HCT116 (cell line): Measurements from ENCODE around the gene CCR5AS.

Experiments used
- ATAC-seq: fragments of 200-7000 bp; cut with Tn5 transposase; 2 replicates; pipeline ENCODE4 v1.9.1; 2020; ENCODE audit warnings: mild to moderate bottlenecking, moderate library complexity
- BruUV-seq: library from RNA; stranded (reverse); fragments of 400-500 nt; replicated peaks from 2 replicates; lab custom pipeline; 2021; lab: Mats Ljungman, UMichigan
- CTCF ChIA-PET: fragments of 300-600 bp; sonication (Branson Sonifier 250); formaldehyde crosslinking; loops from one replicate; lab custom pipeline; 2021; ENCODE audit warnings: antibody characterized with exemption; lab: Charles Lee
- POLR2A ChIA-PET: fragments of 300-600, 350-600 bp; sonication (Branson Sonifier 250); formaldehyde crosslinking; loops from one replicate; lab custom pipeline; 2021; ENCODE audit warnings: antibody characterized with exemption; lab: Charles Lee
- RAD21 ChIA-PET, 2 experiments: fragments of 300-600 bp; sonication (Branson Sonifier 250); formaldehyde crosslinking; loops; one replicate each; lab custom pipeline; 2023; ENCODE audit warnings: low total read pairs in 2 of 2; ENCODE audit not compliant: uncharacterized antibody in 2 of 2, unreplicated experiment in 2 of 2, low non-redundant PET in 1 of 2; lab: Charles Lee
- DNase-seq: peaks from one replicate; pipeline ENCODE4 v3.0.0-alpha.2; 2010; ENCODE audit warnings: low read depth, low spot score
- H2AFZ ChIP-seq: fragments of 200-600 bp; shearing (Covaris generic), sonication (generic); 2 replicates; pipeline ENCODE4 v1.6.1; 2017; ENCODE audit warnings: low read depth, mixed run types, mixed read lengths, antibody characterized with exemption, low read length; ENCODE audit not compliant: poor library complexity, severe bottlenecking
- H3K27ac ChIP-seq: 2 replicates; pipeline ENCODE4 v1.5.1; 2012; ENCODE audit warnings: low read depth, low read length
- H3K27me3 ChIP-seq: fragments of 200-600 bp; sonication (generic); 2 replicates; pipeline ENCODE4 v1.6.1; 2016; ENCODE audit warnings: mixed run types, low read length, mixed read lengths; ENCODE audit not compliant: insufficient read depth
- H3K36me3 ChIP-seq, 2 experiments: fragments of 200-500 bp in 1 of 2; fragments of 200-600 bp in 1 of 2; sonication (Bioruptor generic) in 1 of 2; sonication (generic) in 1 of 2; 2 replicates each; pipeline versions ENCODE4 v1.5.1 to v1.6.1; 2014 to 2016; ENCODE audit warnings: low read length in 2 of 2, inconsistent platforms in 1 of 2, mixed read lengths in 1 of 2, mixed run types in 1 of 2; ENCODE audit not compliant: insufficient read depth in 2 of 2, control insufficient read depth in 1 of 2
- H3K4me1 ChIP-seq, 2 experiments: fragments of 200-600 bp in 1 of 2; sonication (generic) in 1 of 2; 2 replicates each; pipeline versions ENCODE4 v1.5.1 to v1.6.1; 2012 to 2017; ENCODE audit warnings: low read length in 2 of 2, inconsistent platforms in 1 of 2, mild to moderate bottlenecking in 1 of 2, mixed read lengths in 1 of 2, mixed run types in 1 of 2, moderate library complexity in 1 of 2; ENCODE audit not compliant: insufficient read depth in 2 of 2, control insufficient read depth in 1 of 2
- H3K4me2 ChIP-seq: fragments of 200-600 bp; sonication (generic); 2 replicates; pipeline ENCODE4 v1.6.1; 2017; ENCODE audit warnings: mixed run types, low read length, mixed read lengths
- H3K4me3 ChIP-seq, 2 experiments: fragments of 200-600 bp in 1 of 2; sonication (generic) in 1 of 2; replicated peaks in 1 of 2; 2 replicates each; pipeline ENCODE4 v1.5.1; 2011 to 2016; ENCODE audit warnings: low read length in 2 of 2, control low read depth in 1 of 2, low read depth in 1 of 2, mild to moderate bottlenecking in 1 of 2, mixed read lengths in 1 of 2, mixed run types in 1 of 2
- H3K79me2 ChIP-seq: fragments of 200-600 bp; sonication (generic); 2 replicates; pipeline ENCODE4 v1.6.1; 2017; ENCODE audit warnings: mild to moderate bottlenecking, mixed run types, low read length, moderate library complexity, mixed read lengths; ENCODE audit not compliant: insufficient read depth
- H3K9ac ChIP-seq: fragments of 200-600 bp; sonication (generic); 2 replicates; pipeline ENCODE4 v1.6.1; 2016; ENCODE audit warnings: low read length, mixed read lengths
- H3K9me2 ChIP-seq: fragments of 200-600 bp; sonication (generic), shearing (Covaris generic); 2 replicates; pipeline ENCODE4 v1.6.1; 2017; ENCODE audit warnings: mixed run types, mild to moderate bottlenecking, moderate library complexity; ENCODE audit not compliant: insufficient read depth
- H3K9me3 ChIP-seq, 2 experiments: fragments of 200-500 bp in 1 of 2; fragments of 200-600 bp in 1 of 2; sonication (Bioruptor generic) in 1 of 2; sonication (generic) in 1 of 2; 2 replicates each; pipeline ENCODE4 v1.6.1; 2014 to 2017; ENCODE audit warnings: low read length in 2 of 2, mixed read lengths in 2 of 2, inconsistent platforms in 1 of 2, low read depth in 1 of 2, mild to moderate bottlenecking in 1 of 2, mixed run types in 1 of 2, moderate library complexity in 1 of 2; ENCODE audit not compliant: control insufficient read depth in 1 of 2, insufficient read depth in 1 of 2
- H4K20me1 ChIP-seq: fragments of 200-600 bp; sonication (generic), shearing (Covaris generic); 2 replicates; pipeline ENCODE4 v1.6.1; 2017; ENCODE audit warnings: mixed run types, mild to moderate bottlenecking, moderate library complexity; ENCODE audit not compliant: insufficient read depth
- CEBPB ChIP-seq: IDR thresholded peaks from 2 replicates; pipeline ENCODE4 v1.6.1; 2012; ENCODE audit warnings: low read depth
- CTCF ChIP-seq, 3 experiments: fragments of 200-600 bp in 1 of 3; sonication (generic) in 1 of 3; IDR thresholded peaks in 2 of 3; conservative IDR thresholded peaks in 1 of 3; 2 replicates each; pipeline ENCODE4 v1.5.1; 2012 to 2017; ENCODE audit warnings: low read depth in 2 of 3, low read length in 2 of 3, antibody characterized with exemption in 1 of 3, borderline replicate concordance in 1 of 3, control low read depth in 1 of 3, mild to moderate bottlenecking in 1 of 3, mixed read lengths in 1 of 3, mixed run types in 1 of 3, moderate library complexity in 1 of 3; ENCODE audit not compliant: insufficient read depth in 1 of 3
- ELF1 ChIP-seq: IDR thresholded peaks from 2 replicates; pipeline ENCODE4 v1.6.1; 2012; ENCODE audit warnings: low read depth, borderline replicate concordance
- FOSL1 ChIP-seq: IDR thresholded peaks from 2 replicates; pipeline ENCODE4 v1.6.1; 2012; ENCODE audit warnings: low read depth
- JUND ChIP-seq: IDR thresholded peaks from 2 replicates; pipeline ENCODE4 v1.6.1; 2012
- MAX ChIP-seq: IDR thresholded peaks from 2 replicates; pipeline ENCODE4 v1.6.1; 2012
- POLR2A ChIP-seq: IDR thresholded peaks from 2 replicates; pipeline ENCODE4 v1.7.0; 2011; ENCODE audit warnings: borderline replicate concordance; ENCODE audit not compliant: insufficient read depth, insufficient read length; ENCODE audit errors: extremely low read depth
- RAD21 ChIP-seq: IDR thresholded peaks from 2 replicates; pipeline ENCODE4 v1.6.1; 2012; ENCODE audit warnings: low read depth, mild to moderate bottlenecking
- SRF ChIP-seq: IDR thresholded peaks from 2 replicates; pipeline ENCODE4 v1.6.1; 2012; ENCODE audit warnings: low read depth
- ZFX ChIP-seq: fragments of 450-650 bp; IDR thresholded peaks from 2 replicates; pipeline ENCODE4 v1.6.1; 2017
- intact Hi-C: fragments of 100-400 bp; cut with micrococcal nuclease; formaldehyde crosslinking; loops from 2 replicates; pipeline ENCODE4 v1.10.0; 2022
- TF ChIP-seq, protein P1 (sequence below): IDR thresholded peaks from 2 replicates; pipeline ENCODE4 v1.6.1; 2011; ENCODE audit warnings: mild to moderate bottlenecking, low read length, moderate library complexity; ENCODE audit not compliant: insufficient replicate concordance; ENCODE audit errors: extremely low read depth
- TF ChIP-seq, protein P2 (sequence below): IDR thresholded peaks from 2 replicates; pipeline ENCODE4 v1.6.1; 2012; ENCODE audit warnings: low read depth

Gene CCR5AS

DNA sequence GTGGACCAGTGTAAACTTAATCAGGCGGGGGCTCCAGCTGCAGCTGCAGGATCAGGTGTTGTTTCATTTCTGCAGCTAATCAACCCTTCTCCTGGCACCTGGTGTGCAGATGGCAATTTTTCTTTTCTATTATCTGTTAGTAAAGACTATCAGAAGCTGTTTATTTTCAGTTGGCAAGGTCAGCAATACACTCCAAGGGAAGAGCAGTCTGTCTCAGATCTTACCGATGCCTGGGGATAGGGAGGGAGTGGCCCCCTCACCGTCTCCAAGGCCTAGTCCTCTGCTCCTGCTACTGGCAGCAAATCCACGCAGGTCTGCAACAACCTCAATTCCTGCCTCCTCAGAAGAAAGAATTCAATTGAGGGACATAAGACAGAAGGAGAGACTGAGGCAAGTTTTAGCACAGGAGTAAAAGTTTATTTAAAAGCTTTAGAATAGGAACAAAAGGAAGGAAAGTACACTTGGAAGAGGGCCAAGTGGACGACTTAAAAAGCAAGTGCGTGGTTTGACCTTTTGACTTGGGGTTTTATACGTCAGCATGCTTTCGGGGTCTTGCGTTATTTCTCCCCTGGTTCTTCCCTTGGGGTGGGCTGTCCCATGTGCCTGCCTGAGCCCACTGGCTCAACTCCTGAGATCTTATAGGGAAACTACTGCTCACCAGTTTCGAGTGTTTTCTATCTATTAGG lies 9.4 kb upstream of the CCR5AS start:
- intact Hi-C loops = no loop called here
- no peaks in the 10 kb centered on the region for H3K36me3 ChIP-seq
- BruUV-seq = no TSS peak
- no peak overlapping the region for H3K9ac ChIP-seq
- no peaks in the 10 kb centered on the region for H4K20me1 ChIP-seq
- TF ChIP-seq POLR2A = no peak
- POLR2A ChIA-PET = no interaction called here
- no peak overlapping the region for H3K4me2 ChIP-seq
- no peaks in the 10 kb centered on the region for H3K79me2 ChIP-seq
- no peaks in the 10 kb centered on the region for H3K27me3 ChIP-seq
- no peak for ATAC-seq
- H3K4me1 ChIP-seq = no peaks in the 10 kb centered on the region
- no peak overlapping the region for H2AFZ ChIP-seq
- RAD21 ChIA-PET = no interaction called here
- CTCF ChIA-PET = no interaction called here
- H3K27ac ChIP-seq = no peak overlapping the region
- H3K4me3 ChIP-seq = no peak overlapping the region
- H3K9me2 ChIP-seq = no peaks in the 10 kb centered on the region
- DNase-seq = no peak
- H3K9me3 ChIP-seq = no peaks in the 10 kb centered on the region

DNA sequence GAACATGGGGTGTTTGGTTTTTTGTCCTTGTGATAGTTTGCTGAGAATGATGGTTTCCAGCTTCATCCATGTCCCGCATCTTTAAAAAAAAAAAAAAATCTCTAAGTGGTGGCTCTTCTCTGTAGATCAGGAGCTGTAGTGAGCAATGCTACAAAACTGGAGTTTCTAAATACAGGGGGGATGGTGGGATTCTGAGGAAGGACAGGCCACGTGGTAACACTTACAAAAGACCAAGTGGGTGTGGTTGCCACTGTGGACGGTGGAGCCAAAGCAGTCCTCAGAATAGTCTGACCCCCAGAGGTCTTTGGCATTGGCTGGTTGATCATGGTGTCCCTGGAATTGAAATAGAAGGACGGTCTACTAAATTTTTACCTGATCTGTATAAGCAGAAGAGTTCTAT lies 7.9 kb upstream of the CCR5AS start:
- Histone ChIP-seq H3K79me2 (no peaks in the 10 kb centered on the region), H3K4me1 (no peaks in the 10 kb centered on the region), H3K9ac (no peak overlapping the region), H3K9me2 (no peaks in the 10 kb centered on the region), H2AFZ (no peak overlapping the region), H4K20me1 (no peaks in the 10 kb centered on the region), H3K36me3 (no peaks in the 10 kb centered on the region), H3K27me3 (no peaks in the 10 kb centered on the region), H3K4me3 (no peak overlapping the region), H3K4me2 (no peak overlapping the region), H3K27ac (no peak overlapping the region), H3K9me3 (no peaks in the 10 kb centered on the region)
- CTCF ChIA-PET = no interaction called here
- ATAC-seq (no peak), DNase-seq (no peak)
- POLR2A ChIA-PET = no interaction called here
- RAD21 ChIA-PET = no interaction called here
- no TSS peak for BruUV-seq
- intact Hi-C loops = no loop called here
- no peak for TF ChIP-seq CTCF (IDR thresholded peaks at IDR 0.05 in 2 of 3, conservative IDR thresholded peaks at IDR 0.05 in 1 of 3; ENCODE audit: borderline replicate concordance in 1 of 3, insufficient read depth in 1 of 3, low read depth in 2 of 3, low read length in 2 of 3)
- TF ChIP-seq MAX = no peak
- TF ChIP-seq, protein P1, sequence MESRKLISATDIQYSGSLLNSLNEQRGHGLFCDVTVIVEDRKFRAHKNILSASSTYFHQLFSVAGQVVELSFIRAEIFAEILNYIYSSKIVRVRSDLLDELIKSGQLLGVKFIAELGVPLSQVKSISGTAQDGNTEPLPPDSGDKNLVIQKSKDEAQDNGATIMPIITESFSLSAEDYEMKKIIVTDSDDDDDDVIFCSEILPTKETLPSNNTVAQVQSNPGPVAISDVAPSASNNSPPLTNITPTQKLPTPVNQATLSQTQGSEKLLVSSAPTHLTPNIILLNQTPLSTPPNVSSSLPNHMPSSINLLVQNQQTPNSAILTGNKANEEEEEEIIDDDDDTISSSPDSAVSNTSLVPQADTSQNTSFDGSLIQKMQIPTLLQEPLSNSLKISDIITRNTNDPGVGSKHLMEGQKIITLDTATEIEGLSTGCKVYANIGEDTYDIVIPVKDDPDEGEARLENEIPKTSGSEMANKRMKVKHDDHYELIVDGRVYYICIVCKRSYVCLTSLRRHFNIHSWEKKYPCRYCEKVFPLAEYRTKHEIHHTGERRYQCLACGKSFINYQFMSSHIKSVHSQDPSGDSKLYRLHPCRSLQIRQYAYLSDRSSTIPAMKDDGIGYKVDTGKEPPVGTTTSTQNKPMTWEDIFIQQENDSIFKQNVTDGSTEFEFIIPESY = no peak
- no peak for TF ChIP-seq SRF
- no peak for TF ChIP-seq ELF1
- no peak for TF ChIP-seq POLR2A
- TF ChIP-seq FOSL1 = no peak
- TF ChIP-seq ZFX = no peak
- no peak for TF ChIP-seq CEBPB
- TF ChIP-seq RAD21 = no peak
- TF ChIP-seq, protein P2, sequence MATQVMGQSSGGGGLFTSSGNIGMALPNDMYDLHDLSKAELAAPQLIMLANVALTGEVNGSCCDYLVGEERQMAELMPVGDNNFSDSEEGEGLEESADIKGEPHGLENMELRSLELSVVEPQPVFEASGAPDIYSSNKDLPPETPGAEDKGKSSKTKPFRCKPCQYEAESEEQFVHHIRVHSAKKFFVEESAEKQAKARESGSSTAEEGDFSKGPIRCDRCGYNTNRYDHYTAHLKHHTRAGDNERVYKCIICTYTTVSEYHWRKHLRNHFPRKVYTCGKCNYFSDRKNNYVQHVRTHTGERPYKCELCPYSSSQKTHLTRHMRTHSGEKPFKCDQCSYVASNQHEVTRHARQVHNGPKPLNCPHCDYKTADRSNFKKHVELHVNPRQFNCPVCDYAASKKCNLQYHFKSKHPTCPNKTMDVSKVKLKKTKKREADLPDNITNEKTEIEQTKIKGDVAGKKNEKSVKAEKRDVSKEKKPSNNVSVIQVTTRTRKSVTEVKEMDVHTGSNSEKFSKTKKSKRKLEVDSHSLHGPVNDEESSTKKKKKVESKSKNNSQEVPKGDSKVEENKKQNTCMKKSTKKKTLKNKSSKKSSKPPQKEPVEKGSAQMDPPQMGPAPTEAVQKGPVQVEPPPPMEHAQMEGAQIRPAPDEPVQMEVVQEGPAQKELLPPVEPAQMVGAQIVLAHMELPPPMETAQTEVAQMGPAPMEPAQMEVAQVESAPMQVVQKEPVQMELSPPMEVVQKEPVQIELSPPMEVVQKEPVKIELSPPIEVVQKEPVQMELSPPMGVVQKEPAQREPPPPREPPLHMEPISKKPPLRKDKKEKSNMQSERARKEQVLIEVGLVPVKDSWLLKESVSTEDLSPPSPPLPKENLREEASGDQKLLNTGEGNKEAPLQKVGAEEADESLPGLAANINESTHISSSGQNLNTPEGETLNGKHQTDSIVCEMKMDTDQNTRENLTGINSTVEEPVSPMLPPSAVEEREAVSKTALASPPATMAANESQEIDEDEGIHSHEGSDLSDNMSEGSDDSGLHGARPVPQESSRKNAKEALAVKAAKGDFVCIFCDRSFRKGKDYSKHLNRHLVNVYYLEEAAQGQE = no peak
- no peak for TF ChIP-seq JUND
